ENCODE measurements around the gene UTS2B.
A peak's percentile ranks its signal among the peaks of the same experiment; 100 is the strongest.

UTS2B gene

DNA sequence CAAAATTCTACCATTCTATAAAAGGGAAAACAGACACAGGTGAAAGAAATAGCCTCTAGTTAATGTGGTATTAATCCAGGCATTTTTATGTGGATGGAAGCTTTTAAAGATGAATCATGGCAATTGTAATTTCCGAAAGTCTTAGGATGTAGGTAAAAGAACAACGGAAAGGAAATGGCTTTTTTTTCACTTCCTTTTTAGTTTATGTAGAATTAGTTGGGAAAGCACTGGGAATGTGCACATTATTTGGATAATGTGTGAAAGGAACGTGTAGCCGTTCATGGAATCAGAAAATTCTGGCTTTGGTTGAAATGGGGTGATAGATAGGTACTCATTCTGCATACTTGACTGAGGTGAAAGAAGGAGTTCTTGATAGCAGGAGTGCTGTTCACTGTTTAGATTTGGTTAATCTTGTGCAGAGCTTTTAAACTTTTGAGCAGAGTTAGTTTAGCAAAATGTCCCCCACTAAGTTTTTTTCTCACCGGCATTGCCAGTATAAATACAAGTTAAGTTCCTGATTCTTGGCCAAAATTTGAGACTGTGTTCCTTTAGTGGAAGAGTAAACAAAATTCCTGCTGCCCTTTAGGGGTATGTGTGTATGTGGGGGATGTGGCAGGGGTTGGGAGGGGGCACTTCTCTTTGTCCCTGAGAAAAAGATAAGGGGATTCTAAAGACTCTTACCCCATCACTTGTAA lies 20.2 kb upstream of the UTS2B start:
- DNase-seq = no peak

DNA sequence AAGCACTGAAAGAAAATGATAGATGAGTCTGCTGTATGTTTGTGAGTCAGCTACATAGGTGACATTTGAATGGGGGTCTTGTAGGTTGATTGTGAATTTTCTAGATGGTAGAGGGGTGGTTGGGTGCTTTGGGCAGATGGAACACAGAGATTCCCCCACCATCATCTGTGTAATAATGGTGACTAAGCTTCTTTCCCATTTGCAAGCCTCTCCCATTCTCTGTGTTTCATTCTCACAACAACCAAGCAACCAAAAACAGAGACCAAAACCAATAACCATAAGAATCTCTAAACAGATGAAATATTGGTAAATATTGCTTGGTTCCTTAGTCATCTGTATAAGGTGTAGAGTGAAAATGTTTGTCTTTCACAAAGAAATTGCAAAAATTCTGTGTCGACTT lies 17.8 kb upstream of the UTS2B start:
- DNase-seq = no peak

GRCh38 chr3:191347228-191347627 lies 16.9 kb upstream of the UTS2B start:
- no peak for DNase-seq

GRCh38 chr3:191345334-191345733 lies 15.0 kb upstream of the UTS2B start:
- no peak for DNase-seq

DNA sequence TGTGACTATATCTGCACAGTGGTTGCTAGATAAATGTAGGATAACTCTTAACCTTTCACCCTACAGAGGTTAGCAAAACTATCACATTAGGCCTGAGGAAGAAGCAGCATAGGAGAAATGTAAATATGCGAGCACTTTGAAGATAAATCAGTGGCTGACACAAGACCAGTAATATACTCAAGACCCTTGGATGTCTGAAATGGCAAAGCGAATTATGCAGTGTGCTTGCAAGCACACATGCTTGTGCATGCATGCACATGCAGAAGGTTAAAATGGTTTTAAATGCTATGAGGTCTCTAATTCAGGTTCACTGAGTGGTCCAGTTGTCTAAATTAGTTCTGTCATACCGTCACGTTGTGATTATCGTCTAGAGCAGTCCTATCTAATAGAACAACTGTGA lies 13.6 kb upstream of the UTS2B start:
- no peak for DNase-seq

DNA sequence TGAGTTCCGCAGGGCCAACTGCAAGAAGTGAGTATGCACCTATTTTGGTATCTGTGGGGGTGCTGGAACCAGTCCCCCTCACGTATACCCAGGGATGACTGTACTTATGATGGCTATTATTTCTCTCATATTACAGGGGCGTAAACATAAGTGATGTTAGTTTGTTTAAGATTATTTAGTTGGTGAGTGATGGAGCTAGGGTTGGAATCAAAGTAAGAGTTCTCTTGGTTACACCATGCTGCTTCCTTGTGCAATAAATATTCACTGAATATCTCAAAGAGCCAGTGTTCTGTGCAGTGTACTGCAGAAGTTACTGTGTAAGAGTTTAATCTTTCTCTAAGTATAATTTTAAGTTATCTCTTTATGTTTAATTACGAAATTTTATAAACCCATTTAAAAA lies 12.8 kb upstream of the UTS2B start:
- DNase-seq = no peak

GRCh38 chr3:191342411-191342810 lies 12.1 kb upstream of the UTS2B start:
- DNase-seq = no peak

- DNase-seq = no peak
Observed at GRCh38 chr3:191342006-191342405, 11.7 kb upstream of the UTS2B start.

- DNase-seq = no peak
Observed at GRCh38 chr3:191340966-191341365, 10.6 kb upstream of the UTS2B start.

- no peak for DNase-seq
Observed at GRCh38 chr3:191340351-191340750, 10.0 kb upstream of the UTS2B start.

GRCh38 chr3:191339316-191339917 lies 9.1 kb upstream of the UTS2B start:
- no peak for DNase-seq

- no peak for DNase-seq
Observed at GRCh38 chr3:191338177-191338488, 7.8 kb upstream of the UTS2B start.

DNA sequence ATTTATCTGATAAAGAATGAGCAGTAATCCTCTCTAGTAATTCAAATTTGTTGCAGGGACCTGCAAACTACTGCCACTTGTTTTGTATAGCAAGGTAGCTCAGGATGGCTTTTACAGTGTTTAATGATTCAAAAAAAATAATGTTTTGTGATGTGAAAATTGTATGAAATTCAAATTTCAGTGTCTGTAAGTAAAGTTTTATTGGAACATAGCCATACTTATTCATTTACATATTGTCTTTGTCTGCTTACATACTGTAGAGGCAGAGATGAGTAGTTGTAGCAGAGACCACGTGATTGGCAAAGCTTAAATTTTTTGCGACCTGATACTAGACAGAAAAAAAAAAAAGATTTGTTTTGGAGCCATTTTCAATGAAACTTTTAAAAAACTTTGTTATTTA lies 6.5 kb upstream of the UTS2B start:
- no peak for DNase-seq

DNA sequence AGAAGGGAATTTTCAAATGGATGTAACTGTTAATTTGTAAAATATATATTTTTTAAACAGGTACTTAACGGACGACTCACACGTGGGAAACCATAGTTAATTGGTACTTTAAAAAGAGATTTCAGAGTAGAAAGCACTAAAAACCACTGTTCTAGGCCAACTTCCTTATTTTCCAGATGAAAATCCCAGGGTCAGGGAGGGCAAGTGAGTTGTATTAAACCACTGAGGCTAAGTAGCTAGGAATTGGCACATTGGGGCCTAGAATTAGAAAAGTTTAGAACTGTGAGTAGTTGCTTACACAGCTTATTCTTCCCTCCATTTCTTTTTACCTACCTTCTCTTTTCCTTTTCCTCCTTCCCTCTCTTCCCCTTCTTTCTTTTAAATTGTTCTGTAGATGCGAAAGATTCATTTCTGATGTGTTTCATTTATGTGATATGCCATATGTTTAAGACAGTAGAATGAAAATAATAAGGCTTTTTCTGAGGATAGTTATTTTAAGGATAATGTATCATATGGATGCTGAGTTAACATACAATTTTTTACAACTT lies 4.1 kb upstream of the UTS2B start:
- DNase-seq = no peak

GRCh38 chr3:191333298-191333880 lies 3.1 kb upstream of the UTS2B start:
- DNase-seq = no peak

- DNase-seq = no peak
Observed at GRCh38 chr3:191331388-191331787, 1.1 kb upstream of the UTS2B start.

DNA sequence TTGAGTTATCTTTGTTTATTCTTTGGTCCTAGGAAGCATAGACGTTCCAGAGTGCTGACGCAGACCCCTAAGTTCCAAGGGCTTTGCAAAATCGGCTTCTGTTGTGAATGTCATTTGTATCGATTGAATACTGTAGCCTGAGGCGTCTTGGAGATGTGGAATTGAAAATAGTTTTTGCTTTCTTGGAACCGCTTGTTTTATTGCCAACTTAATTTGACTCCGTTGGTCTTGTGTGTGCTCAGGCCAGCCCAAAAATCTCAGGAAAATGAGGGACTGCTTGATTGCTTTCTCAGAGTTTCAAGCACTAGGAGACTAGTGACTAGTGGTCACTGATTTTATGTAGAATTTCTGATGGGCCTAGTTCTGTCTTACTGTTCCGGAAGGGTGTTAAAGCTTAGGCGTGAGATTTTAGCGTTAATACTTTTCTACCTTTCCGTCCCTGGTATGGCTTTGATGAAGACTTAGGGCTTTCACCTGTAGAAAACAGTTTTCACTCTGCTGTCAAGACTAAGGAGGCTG lies 263 bp upstream of the UTS2B start:
- DNase-seq = no peak

DNA sequence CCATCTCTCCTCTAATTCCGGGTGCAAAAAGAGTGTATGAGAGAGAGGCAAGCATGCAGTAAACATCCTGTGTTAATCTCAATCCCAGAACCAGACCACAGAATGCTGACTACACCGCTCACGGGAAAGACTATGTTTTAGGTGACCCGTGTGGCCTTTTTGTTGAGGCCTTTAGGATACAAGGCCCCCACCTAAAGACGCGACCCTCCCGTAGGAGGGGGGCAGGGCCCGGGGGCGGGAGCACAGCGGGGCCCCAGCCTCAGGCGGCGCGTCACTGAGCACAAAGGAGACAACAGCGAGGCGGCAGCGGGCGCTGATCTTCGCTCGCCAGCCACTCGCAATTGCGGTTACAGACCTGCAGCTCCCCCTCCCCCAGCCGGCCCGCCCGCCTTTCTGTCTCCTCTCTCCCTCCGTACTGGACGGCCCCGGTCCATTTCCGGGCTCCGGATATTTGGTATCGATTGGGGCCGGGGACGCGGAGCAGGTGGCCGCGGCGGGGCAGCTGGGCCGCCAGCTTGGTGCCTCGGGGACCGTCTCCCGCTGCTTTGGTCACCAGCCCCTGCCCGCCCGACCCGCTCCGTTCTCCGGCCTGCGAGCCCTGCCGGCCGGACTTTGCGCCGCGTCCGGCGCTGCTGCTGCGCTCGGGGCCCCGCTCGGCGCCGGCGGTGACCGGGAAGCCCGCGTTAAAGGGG lies 1.2 kb downstream of the UTS2B start, which contains the start of gene CCDC50:
CCDC50 (plus strand) TSS at position 433 of the 692 bp plus-strand sequence. CDS start 281 bp downstream, outside the sequence.
- peak; percentile 87 for DNase-seq

DNA sequence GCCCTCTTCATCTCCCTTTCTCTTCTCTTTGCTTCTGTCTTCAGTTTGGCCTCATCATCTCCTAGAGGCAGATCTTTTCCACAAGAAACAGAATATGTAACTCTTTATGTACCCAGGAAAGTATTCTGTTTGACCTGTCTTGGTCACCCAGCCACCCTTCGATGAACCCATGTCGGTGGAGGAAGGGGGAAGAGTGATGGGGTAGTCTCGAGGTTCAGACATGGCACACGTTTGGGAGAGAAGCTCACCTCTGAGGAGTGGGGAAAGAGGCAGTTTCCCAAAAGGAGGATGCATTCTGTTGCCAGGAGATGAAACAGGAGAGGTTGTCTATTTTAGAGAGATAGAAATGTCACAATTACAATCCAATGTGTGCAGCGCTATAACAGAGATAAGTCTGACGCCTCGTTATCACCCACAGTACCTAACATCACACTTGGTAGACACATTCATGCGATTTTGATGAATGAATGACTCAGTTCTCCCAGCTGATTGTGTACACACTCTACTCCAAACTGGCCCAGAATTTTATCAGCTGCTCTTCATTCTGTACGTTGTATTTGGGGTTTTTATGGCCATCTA lies 1.9 kb downstream of the UTS2B start:
- DNase-seq = no peak

DNA sequence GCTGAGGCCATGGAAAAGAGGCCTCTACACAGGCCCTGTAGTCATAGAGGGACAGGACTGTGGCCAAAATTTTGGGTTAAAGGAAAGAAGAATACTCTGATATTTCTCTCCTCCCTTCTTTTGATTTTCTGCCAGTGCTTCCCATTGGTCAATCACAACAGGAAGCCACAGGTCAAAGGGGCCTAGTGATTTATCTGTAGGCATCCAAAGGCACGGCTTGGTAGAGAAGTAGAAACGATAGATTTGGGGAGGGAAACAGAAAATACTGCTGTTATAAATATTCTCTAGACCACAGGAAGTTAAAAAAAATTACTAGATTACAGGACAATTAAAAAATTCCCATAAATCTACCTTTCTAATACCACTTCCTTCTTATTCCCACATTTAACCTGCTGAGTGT lies 2.8 kb downstream of the UTS2B start:
- DNase-seq = no peak

GRCh38 chr3:191324936-191325335 lies 5.4 kb downstream of the UTS2B start:
- no peak for DNase-seq

GRCh38 chr3:191321019-191321767 lies 9.1 kb downstream of the UTS2B start:
- DNase-seq = no peak
